ENCODE results near the gene ZNF12. TPM values are rescaled to one million over a fixed set of nuclear protein-coding genes. Genes with fewer than 3 reads are reported as not detected.

The ZNF12 gene
- total RNA-seq, 1 experiment from 2014 or later, result 13.8 TPM

DNA sequence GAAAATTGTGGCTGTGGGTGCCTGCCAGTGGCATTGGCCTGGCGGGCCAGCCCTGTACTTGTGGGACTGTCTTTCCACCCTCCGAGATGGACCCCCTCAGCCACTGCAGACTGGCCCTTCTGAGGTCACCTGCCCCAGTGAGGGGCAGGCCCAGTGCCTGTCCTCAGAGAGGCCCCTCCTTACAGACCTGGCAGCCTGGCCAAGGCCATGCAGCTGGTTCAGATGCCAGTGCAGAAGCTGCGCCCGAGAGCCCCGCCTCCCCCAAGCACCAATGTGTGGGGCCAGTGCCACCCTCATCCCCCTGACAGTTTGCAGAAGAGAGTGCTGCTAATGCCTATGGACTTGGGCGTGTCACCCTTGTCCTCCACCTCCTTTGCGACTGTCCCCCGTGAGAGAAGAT, 59.7 kb downstream of the ZNF12 start:
- no peaks in the 10 kb centered on the region for H3K27me3 ChIP-seq (ENCODE audit: control insufficient read depth, insufficient read depth, low read length)
- no peak overlapping the region for H3K4me3 ChIP-seq (ENCODE audit: insufficient read depth, low read depth, low read length)
- peak; percentile 38 for DNase-seq
- peaks cover 2% of the 10 kb centered on the region for H3K36me3 ChIP-seq (replicated peaks; ENCODE audit: control insufficient read depth, insufficient read depth, low read length)

GRCh38 chr7:6646465-6646864, 60.3 kb downstream of the ZNF12 start:
- peak; percentile 35 for DNase-seq
- Histone ChIP-seq H3K27me3 (ENCODE audit: control insufficient read depth, insufficient read depth, low read length) (no peaks in the 10 kb centered on the region), H3K4me3 (ENCODE audit: insufficient read depth, low read depth, low read length) (no peak overlapping the region), H3K36me3 (replicated peaks; ENCODE audit: control insufficient read depth, insufficient read depth, low read length) (peaks cover 2% of the 10 kb centered on the region)

GRCh38 chr7:6644728-6645127, 62.0 kb downstream of the ZNF12 start:
- Histone ChIP-seq H3K27me3 (ENCODE audit: control insufficient read depth, insufficient read depth, low read length) (no peaks in the 10 kb centered on the region), H3K4me3 (ENCODE audit: insufficient read depth, low read depth, low read length) (no peak overlapping the region), H3K36me3 (replicated peaks; ENCODE audit: control insufficient read depth, insufficient read depth, low read length) (peaks cover 2% of the 10 kb centered on the region)
- peak; percentile 17 for DNase-seq

DNA sequence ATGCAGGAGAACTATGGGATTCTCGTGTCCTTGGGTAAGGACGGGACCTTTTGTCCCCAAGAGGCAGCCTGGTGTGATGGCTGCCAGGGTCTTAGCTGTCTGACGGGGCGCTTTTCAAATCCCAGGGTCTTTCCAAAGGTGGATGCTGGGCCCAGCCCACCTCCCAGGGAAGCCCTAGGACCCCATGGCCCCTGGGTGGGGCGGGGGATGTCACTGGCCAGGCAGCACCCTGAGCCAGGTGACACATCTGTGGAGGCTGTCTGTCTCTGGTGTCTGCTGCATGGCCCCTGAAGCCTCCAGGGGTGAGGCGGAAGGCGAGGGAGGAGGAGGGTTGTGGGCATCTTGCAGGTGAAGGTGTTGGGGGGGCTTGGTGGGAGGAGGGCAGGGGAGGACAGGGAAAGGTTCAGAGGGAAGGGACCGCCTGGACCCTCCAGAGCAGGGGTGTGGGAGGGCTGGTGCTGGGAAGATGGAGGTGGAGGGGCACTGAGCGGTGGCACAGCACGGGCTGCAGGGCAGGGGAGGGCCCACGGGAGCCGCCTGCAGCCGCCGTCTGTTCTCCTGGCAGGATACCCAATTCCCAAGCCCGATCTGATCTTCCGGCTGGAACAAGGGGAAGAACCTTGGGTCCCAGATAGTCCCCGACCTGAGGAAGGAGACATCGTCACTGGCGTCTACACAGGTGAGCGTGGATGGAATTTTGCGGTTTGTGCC, 62.7 kb downstream of the ZNF12 start:
- Histone ChIP-seq H3K27me3 (ENCODE audit: control insufficient read depth, insufficient read depth, low read length) (no peaks in the 10 kb centered on the region), H3K4me3 (ENCODE audit: insufficient read depth, low read depth, low read length) (no peak overlapping the region), H3K36me3 (replicated peaks; ENCODE audit: control insufficient read depth, insufficient read depth, low read length) (peaks cover 2% of the 10 kb centered on the region)
- DNase-seq, result peak; percentile 38

GRCh38 chr7:6642861-6643640, 63.7 kb downstream of the ZNF12 start:
- Histone ChIP-seq H3K27me3 (ENCODE audit: control insufficient read depth, insufficient read depth, low read length) (no peaks in the 10 kb centered on the region), H3K4me3 (ENCODE audit: insufficient read depth, low read depth, low read length) (no peak overlapping the region), H3K36me3 (replicated peaks; ENCODE audit: control insufficient read depth, insufficient read depth, low read length) (peaks cover 2% of the 10 kb centered on the region)
- DNase-seq, result peak; percentile 31

DNA sequence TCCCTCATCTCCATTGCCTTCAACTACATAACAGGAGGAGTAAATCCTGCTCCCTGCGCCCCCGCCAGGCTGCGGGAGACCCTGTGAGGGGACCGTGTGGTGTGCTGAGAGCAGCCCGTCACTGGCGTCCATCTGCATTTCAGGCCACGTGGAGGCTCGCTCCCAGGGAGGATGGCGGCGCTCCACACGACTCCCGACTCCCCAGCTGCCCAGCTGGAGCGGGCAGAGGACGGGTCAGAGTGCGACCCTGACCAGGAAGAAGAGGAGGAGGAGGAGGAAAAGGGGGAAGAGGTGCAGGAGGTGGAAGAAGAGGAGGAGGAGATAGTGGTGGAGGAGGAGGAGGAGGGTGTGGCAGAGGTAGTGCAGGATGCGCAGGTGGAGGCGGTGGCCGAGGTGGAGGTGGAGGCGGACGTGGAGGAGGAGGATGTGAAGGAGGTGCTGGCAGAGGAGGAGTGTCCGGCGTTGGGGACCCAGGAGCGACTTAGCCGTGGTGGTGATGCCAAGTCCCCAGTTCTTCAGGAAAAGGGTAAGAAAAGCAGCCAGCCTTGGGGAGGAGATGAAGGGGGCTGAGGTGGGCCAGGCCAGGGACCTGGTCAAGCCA, 64.4 kb downstream of the ZNF12 start:
- peak; percentile 44 for DNase-seq
- no peaks in the 10 kb centered on the region for H3K27me3 ChIP-seq (ENCODE audit: control insufficient read depth, insufficient read depth, low read length)

DNA sequence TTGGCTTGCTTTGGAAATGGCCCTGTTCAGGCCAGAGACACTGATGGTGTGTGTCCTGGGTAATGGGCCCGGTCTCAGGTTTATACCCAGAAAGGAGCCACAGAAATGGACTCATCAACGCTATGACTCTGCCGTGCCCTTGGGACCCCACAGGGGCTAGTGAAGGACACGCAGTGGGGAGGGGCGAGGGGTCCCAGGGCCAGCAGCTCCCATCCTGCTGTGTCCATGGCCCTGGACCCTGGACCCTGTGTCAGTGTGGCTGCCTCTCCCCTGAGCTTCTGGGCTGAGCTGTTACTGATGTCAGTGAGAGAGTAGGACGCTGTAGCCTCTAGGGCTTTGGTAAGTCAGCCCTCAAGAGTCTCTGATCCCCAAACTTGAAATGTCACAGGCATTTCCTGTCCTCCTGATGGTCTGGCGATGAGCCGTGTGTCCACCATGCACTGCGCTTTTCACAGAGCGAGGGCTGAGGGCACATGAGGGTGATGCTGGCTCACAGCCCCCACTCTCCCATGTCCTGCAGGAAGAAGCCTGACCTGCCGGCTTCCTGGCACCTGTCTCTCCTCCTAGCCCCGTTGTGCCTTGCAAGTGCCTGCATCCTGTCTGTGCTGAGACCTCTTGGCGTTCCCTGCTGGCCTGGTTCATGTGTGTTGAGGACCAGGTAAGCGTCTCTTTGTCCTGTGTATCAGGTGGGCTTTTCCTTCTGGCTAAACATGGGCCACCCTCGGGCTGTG, 65.3 kb downstream of the ZNF12 start:
- Histone ChIP-seq H3K27me3 (ENCODE audit: control insufficient read depth, insufficient read depth, low read length) (no peaks in the 10 kb centered on the region; the same call in 1 of the 2 replicates), H3K4me3 (ENCODE audit: insufficient read depth, low read depth, low read length) (no peak overlapping the region), H3K36me3 (replicated peaks; ENCODE audit: control insufficient read depth, insufficient read depth, low read length) (peaks cover 2% of the 10 kb centered on the region)
- DNase-seq, result no peak

More for the DNA sequence above, 64.4 kb downstream of the ZNF12 start:
- Histone ChIP-seq H3K36me3 (replicated peaks; ENCODE audit: control insufficient read depth, insufficient read depth, low read length) (peaks cover 2% of the 10 kb centered on the region), H3K4me3 (ENCODE audit: insufficient read depth, low read depth, low read length) (no peak overlapping the region)

- no peaks in the 10 kb centered on the region; the same call in 1 of the 2 replicates for H3K27me3 ChIP-seq (ENCODE audit: control insufficient read depth, insufficient read depth, low read length)
- DNase-seq, result peak; percentile 93
- peaks cover 2% of the 10 kb centered on the region for H3K36me3 ChIP-seq (replicated peaks; ENCODE audit: control insufficient read depth, insufficient read depth, low read length)
- H3K4me3 ChIP-seq (ENCODE audit: insufficient read depth, low read depth, low read length), result no peak overlapping the region
These were observed 66.5 kb downstream of the ZNF12 start for GRCh38 chr7:6640246-6640721.

DNA sequence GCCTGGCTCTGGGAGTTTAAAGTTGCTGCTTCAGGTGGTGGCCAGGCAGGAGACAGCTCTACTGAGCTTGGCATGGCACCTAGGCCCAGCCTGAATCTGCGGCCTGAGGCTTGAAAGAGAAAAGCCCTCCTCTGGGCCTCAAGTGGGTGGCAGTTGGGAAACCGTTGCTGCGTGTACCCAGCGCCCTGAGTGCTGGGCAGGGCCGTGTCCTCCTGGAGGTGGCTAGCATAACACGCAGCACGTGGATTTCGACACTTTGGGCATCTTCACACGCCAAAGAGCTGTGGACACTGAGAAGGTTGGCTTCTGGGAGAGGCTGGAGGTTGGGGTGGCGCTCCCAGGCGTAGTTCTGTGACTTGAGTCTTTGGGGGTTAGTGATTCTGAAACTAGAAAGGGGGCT, 67.1 kb downstream of the ZNF12 start:
- no peak for DNase-seq
- Histone ChIP-seq H3K4me3 (ENCODE audit: insufficient read depth, low read depth, low read length) (no peak overlapping the region), H3K27me3 (ENCODE audit: control insufficient read depth, insufficient read depth, low read length) (no peaks in the 10 kb centered on the region; the same call in 1 of the 2 replicates), H3K36me3 (replicated peaks; ENCODE audit: control insufficient read depth, insufficient read depth, low read length) (peaks cover 2% of the 10 kb centered on the region)

GRCh38 chr7:6639032-6639431, 67.7 kb downstream of the ZNF12 start:
- no peak overlapping the region for H3K4me3 ChIP-seq (ENCODE audit: insufficient read depth, low read depth, low read length)
- peaks cover 2% of the 10 kb centered on the region for H3K36me3 ChIP-seq (replicated peaks; ENCODE audit: control insufficient read depth, insufficient read depth, low read length)
- DNase-seq, result no peak
- H3K27me3 ChIP-seq (ENCODE audit: control insufficient read depth, insufficient read depth, low read length), result no peaks in the 10 kb centered on the region; the same call in 1 of the 2 replicates

Other genes starting within 250 kb of the ZNF12 start
- 60.9 and 64.1 TPM in 2 replicates for gene KDELR2, start 222.8 kb downstream of the ZNF12 start, total RNA-seq (2014; rRNA removed; shearing (Covaris generic))
- gene GRID2IP, start 155.5 kb downstream of the ZNF12 start, total RNA-seq (2014; rRNA removed; shearing (Covaris generic)), result 0.28 and 0.33 TPM in 2 replicates
- 54.8 and 63.2 TPM in 2 replicates for gene ZDHHC4, start 129.5 kb downstream of the ZNF12 start, total RNA-seq (2014; rRNA removed; shearing (Covaris generic))
- 24.7 and 30.7 TPM in 2 replicates for gene INTS15, start 116.9 kb downstream of the ZNF12 start, total RNA-seq (2014; rRNA removed; shearing (Covaris generic))
- gene ZNF853, start 91.3 kb downstream of the ZNF12 start, total RNA-seq (2014; rRNA removed; shearing (Covaris generic)), result 6.4 and 6.5 TPM in 2 replicates
- gene ZNF316, start 69.6 kb downstream of the ZNF12 start, total RNA-seq (2014; rRNA removed; shearing (Covaris generic)), result 7.6 and 10.0 TPM in 2 replicates
- gene RSPH10B2, start 47.2 kb upstream of the ZNF12 start, total RNA-seq (2014; rRNA removed; shearing (Covaris generic)), result 0.31 and 0.37 TPM in 2 replicates
- gene CCZ1B, start 119.3 kb upstream of the ZNF12 start, total RNA-seq (2014; rRNA removed; shearing (Covaris generic)), result 40.3 and 40.5 TPM in 2 replicates